ENCODE measurements around the gene ZFYVE19. TPM values are rescaled to one million over a fixed set of nuclear protein-coding genes. Genes with fewer than 3 reads are reported as not detected.
A peak's percentile ranks its signal among the peaks of the same experiment; 100 is the strongest.

Gene ZFYVE19
- total RNA-seq, 2 experiments from 2014 or later: 22.8 to 29.3 TPM

GRCh38 chr15:40770147-40770721 is 36.7 kb upstream of the ZFYVE19 start:
- Histone ChIP-seq H3K27ac (ENCODE audit: low read depth, low read length, poor library complexity, severe bottlenecking) (peak overlapping the region; percentile 97), H3K79me2 (ENCODE audit: insufficient read depth, low read depth, low read length) (no peaks in the 10 kb centered on the region), H4K20me1 (ENCODE audit: insufficient read depth, low read length) (no peaks in the 10 kb centered on the region), H3K4me3 (ENCODE audit: low read depth, low read length, poor library complexity, severe bottlenecking) (peak overlapping the region; percentile 61), H3K9me3 (ENCODE audit: low read length) (no peaks in the 10 kb centered on the region), H3K4me2 (ENCODE audit: low read length) (peak overlapping the region; percentile 80), H3K36me3 (ENCODE audit: insufficient read depth, low read length) (peaks cover 57% of the 10 kb centered on the region; the same call in 1 of the 2 replicates), H3K4me1 (ENCODE audit: insufficient read depth, low read length, poor library complexity, severe bottlenecking) (peaks cover 53% of the 10 kb centered on the region), H3K9me2 (ENCODE audit: insufficient read depth, low read length) (no peaks in the 10 kb centered on the region), H2AFZ (ENCODE audit: low read length) (no peak overlapping the region)
- intact Hi-C loops (cut with micrococcal nuclease; ENCODE audit: unreplicated experiment): no loop called here
- TF ChIP-seq EZH2phosphoT487 (IDR thresholded peaks at IDR 0.05; ENCODE audit: borderline replicate concordance, low read depth, low read length) (no peak), CTCF (conservative IDR thresholded peaks at IDR 0.05; ENCODE audit: low read length) (no peak)
- BruUV-seq (replicated peaks): no TSS peak
- peak; percentile 87 for DNase-seq (ENCODE audit: low spot score)
- ChIA-PET CTCF (ENCODE audit: unreplicated experiment) (interaction anchor here (1.2 to 1.8 kb wide), 2 partner anchors 12 to 13 kb away, joined by 3 to 5 read pairs; no protein-coding TSS in a partner anchor), POLR2A (interaction anchor here (0.6 to 3.3 kb wide), 9 partner anchors 11 to 347 kb away, joined by 3 to 15 read pairs (median 4); partner anchors contain the start of genes CCDC32 and RPUSD2)

- Histone ChIP-seq H4K20me1 (ENCODE audit: insufficient read depth, low read length) (no peaks in the 10 kb centered on the region), H3K9me3 (ENCODE audit: low read length) (no peaks in the 10 kb centered on the region), H3K4me2 (ENCODE audit: low read length) (peak overlapping the region; percentile 80), H3K79me2 (ENCODE audit: insufficient read depth, low read depth, low read length) (no peaks in the 10 kb centered on the region), H3K4me1 (ENCODE audit: insufficient read depth, low read length, poor library complexity, severe bottlenecking) (peaks cover 43% of the 10 kb centered on the region), H3K9me2 (ENCODE audit: insufficient read depth, low read length) (no peaks in the 10 kb centered on the region), H3K27ac (ENCODE audit: low read depth, low read length, poor library complexity, severe bottlenecking) (peak overlapping the region; percentile 97), H2AFZ (ENCODE audit: low read length) (no peak overlapping the region), H3K36me3 (ENCODE audit: insufficient read depth, low read length) (peaks cover 62% of the 10 kb centered on the region; the same call in 1 of the 2 replicates), H3K4me3 (ENCODE audit: low read depth, low read length, poor library complexity, severe bottlenecking) (peak overlapping the region; percentile 61)
- TF ChIP-seq EZH2phosphoT487 (IDR thresholded peaks at IDR 0.05; ENCODE audit: borderline replicate concordance, low read depth, low read length): no peak
- TF ChIP-seq CTCF (conservative IDR thresholded peaks at IDR 0.05; ENCODE audit: low read length): no peak
- intact Hi-C loops (cut with micrococcal nuclease; ENCODE audit: unreplicated experiment): no loop called here
- no TSS peak for BruUV-seq (replicated peaks)
- ChIA-PET CTCF (ENCODE audit: unreplicated experiment) (no interaction called here), POLR2A (interaction anchor here (1.5 to 3.3 kb wide), 3 partner anchors 11 to 206 kb away, joined by 3 to 15 read pairs (median 9); partner anchors contain the start of gene CCDC32)
- DNase-seq (ENCODE audit: low spot score): no peak
Observed at GRCh38 chr15:40771242-40771641, 35.6 kb upstream of the ZFYVE19 start.

GRCh38 chr15:40772014-40772413 is 34.9 kb upstream of the ZFYVE19 start:
- CTCF ChIA-PET (ENCODE audit: unreplicated experiment): no interaction called here
- H3K4me1 ChIP-seq (ENCODE audit: insufficient read depth, low read length, poor library complexity, severe bottlenecking): peaks cover 39% of the 10 kb centered on the region
- POLR2A ChIA-PET: no interaction called here

More at GRCh38 chr15:40772014-40772413, 34.9 kb upstream of the ZFYVE19 start:
- H3K79me2 ChIP-seq (ENCODE audit: insufficient read depth, low read depth, low read length): no peaks in the 10 kb centered on the region
- no peak overlapping the region for H3K4me3 ChIP-seq (ENCODE audit: low read depth, low read length, poor library complexity, severe bottlenecking)
- no peaks in the 10 kb centered on the region for H4K20me1 ChIP-seq (ENCODE audit: insufficient read depth, low read length)
- TF ChIP-seq CTCF (conservative IDR thresholded peaks at IDR 0.05; ENCODE audit: low read length) (0 out of 2 replicates have a peak, but pooled peaks have one; percentile 10), EZH2phosphoT487 (IDR thresholded peaks at IDR 0.05; ENCODE audit: borderline replicate concordance, low read depth, low read length) (no peak)
- intact Hi-C loops (cut with micrococcal nuclease; ENCODE audit: unreplicated experiment): no loop called here
- H3K4me2 ChIP-seq (ENCODE audit: low read length): no peak overlapping the region
- no TSS peak for BruUV-seq (replicated peaks)
- no peak overlapping the region for H2AFZ ChIP-seq (ENCODE audit: low read length)
- no peaks in the 10 kb centered on the region for H3K9me3 ChIP-seq (ENCODE audit: low read length)
- H3K9me2 ChIP-seq (ENCODE audit: insufficient read depth, low read length): no peaks in the 10 kb centered on the region
- peaks cover 62% of the 10 kb centered on the region; the same call in 1 of the 2 replicates for H3K36me3 ChIP-seq (ENCODE audit: insufficient read depth, low read length)
- no peak for DNase-seq (ENCODE audit: low spot score)
- H3K27ac ChIP-seq (ENCODE audit: low read depth, low read length, poor library complexity, severe bottlenecking): no peak overlapping the region

Measured in OCI-LY7 (cell line).